ENCODE results near the gene IFI27L2.

Gene IFI27L2

DNA sequence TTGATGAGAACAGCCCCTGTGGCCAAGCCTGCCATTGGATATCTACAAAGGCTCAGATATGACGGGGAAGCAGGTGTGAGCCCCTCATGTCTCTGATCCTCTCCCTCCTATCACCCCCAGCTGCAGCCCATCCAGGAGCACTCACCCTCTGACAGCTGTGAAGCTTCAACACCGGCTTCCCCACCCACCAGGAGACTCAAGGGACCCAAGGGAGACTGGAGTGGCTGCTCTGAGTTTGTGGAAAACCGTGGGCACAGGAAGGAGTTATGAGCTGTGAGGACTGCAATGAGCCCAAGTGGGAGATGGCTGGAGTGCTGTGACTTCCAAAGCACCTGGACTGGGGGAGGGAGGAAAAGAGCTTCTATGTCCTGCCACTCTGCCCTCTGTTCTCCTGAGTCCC, 7.9 kb downstream of the IFI27L2 start:
- DNase-seq: no peak

DNA sequence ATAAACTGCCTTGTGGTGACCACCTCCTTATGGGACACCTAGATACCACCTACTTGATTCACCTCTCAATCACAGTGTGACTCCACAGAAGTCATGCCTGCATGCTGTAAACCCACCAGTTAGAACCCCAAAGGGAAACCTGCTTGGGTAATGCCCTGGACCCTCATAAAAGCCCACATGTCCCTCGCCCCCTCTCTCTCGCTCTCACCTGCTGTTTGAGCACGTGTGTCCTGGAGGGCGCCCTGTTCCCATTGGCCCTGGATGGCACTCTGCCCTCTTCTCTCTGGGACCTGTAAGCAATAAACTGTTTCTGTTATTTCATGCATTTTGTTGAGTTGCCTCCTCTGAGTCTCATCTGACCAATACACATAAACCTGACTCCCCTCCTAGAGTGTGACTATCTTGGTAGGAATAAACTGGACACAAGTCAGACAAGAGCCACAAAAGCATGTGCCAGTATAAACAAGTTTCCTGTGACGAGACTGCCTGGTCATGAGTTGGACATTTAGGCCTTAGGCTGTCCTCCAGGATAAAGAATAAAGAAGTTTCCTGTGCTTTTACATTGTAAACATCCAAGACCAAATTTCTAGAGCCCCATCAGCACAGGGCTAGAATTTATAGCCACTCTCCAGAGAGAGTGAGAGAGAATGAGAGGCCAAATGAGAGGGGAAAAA, 8.6 kb downstream of the IFI27L2 start:
- no peak for DNase-seq

DNA sequence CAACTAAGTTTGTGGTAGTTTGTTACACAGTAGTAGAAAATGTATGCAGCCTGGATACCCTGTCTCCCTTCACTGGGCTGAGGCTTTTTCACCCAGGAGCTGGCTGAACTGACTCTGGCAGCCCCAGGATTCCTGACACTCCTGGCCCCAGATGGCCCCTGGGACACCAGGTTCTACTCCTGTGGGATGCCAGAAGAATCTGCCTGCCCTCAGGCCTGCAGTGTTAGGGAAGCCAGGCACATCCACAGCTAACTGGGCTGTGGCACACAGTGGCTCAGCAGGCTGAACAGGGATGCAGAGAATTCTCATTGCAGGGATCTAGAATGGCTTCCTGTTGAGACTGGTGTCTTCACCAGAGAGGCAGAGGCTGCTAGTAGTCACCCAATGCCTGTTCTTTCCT, 10.3 kb downstream of the IFI27L2 start:
- DNase-seq: no peak

DNA sequence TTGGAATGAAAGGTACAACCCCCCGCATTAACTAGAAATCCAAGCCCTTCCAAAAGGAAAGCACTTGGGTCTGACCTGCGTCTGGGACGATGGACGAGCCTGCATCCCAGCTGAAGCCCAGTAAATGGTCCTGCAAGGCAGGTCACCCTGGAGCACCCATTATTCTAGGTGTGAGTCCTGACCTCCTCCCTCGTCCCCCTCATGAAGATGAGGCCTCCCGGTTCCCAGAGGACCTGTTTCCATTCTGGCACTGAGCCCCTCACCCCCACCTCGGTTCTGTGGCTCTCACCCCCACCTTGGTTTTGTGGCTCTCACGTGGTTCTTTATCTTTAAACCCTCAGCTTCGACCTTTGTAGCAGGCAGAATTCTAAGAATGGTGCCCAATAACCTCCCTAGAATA, 11.5 kb downstream of the IFI27L2 start:
- no peak for DNase-seq

DNA sequence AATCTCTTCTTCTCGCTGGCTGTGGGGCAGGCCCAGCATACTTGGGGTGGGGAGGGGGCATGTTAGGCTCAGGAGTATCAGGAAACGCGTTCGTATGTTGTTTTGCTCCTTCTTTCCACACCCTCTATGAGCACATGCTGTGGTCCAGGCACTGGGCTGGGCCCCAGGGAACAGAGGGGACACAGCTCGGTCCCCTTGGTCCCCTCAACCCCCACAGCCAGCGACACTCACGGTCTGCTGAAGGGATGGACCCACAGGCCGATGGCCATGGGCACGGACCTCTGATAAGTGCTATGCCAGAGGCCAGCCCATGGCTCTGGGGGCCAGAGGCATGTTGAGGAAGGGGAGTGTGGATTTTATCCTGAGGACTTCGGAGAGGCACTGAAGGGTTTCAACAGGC, 12.7 kb downstream of the IFI27L2 start:
- no peak for DNase-seq

DNA sequence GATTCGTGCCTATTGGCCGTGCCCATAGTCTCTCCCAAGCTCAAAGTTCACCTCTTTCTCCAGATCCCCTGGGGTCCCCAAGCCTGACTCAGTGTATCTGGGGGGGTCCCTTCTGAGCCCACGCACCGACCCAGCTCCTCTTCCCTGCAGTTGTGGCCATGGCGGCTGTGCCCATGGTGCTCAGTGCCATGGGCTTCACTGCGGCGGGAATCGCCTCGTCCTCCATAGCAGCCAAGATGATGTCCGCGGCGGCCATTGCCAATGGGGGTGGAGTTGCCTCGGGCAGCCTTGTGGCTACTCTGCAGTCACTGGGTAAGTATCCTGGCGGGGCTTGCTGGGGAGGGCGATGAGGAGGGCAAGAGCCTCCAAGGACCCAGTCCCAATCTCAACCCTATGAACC, 13.8 kb downstream of the IFI27L2 start:
- no peak for DNase-seq

DNA sequence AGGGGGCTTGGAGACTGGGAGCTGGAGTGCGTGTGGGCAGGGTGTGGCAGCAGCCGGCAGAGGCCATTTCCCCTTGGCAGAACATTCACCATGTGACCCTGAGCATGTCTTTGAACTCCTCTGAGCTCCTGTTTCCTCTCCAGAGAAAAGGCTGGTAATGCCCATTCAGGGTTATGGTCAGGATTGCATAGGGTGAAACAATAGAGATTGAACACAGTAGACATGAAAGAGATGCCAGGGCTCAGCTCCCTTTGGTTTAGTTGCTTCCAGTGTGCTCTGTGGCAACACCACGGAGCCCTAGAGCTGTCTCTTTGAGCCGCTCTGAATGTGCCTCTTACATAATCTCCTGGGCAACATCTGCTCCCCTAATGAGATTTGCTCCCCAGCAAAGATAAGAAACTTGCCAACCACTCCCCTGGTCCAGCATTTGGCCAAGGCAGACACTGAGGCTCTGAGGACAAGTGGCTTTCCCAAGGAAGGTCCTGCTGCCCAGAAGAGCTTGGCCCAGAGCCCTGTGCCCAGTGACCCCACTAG, 14.3 kb downstream of the IFI27L2 start:
- no peak for DNase-seq

DNA sequence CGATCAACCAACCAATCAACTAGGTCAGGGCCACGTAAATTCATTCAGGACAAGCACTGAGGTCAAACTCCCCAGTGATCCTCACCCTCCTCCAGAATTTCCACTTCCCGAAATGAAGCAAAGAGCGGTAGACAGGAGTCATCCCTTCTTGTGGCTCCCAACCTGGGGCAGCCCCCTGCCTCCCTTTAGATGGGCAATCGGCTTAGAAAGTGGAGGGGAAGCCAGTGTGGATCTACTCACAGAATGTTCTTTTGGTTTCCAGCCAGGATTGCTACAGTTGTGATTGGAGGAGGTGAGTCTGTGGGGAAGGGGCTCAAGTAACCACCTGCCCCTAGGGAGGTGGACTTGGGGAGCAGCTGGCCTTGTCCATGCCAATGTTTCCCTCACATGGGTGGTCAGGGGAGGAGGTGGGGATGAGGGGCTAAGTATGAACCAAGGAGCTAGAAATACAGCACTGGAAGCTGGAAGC, 14.8 kb downstream of the IFI27L2 start:
- no peak for DNase-seq

DNA sequence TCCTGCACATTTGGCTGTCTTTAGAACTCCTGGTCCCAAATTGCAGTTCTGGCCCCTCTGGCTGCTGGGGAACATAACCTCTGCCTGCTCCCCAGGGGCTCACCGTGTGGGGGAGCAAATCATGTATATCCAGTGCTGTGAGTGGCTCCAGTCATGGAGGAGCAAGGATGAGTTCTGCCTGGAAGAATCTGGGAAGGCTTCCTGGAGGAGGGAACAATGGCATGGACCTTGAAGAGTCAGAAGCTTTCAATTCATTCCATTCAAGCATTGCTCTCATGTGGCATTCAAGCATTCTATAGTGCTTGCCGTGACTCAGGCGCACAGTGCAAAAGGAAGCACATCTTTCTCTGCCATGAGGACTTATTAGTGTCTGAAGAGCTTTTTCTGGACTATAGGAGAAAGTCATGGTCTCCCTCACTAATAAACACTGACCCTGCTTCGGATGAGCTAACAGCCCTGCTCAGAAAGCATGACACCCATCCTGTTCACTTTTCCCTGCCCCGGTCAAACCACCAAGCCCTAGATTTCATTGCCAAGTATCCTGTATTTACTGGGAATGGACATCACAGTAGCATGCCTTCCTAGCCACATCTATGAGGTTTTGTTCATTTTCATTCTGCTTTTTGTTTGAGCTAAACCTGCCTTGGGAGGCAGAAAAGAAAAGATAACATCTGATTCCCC, 15.4 kb downstream of the IFI27L2 start:
- DNase-seq: no peak

DNA sequence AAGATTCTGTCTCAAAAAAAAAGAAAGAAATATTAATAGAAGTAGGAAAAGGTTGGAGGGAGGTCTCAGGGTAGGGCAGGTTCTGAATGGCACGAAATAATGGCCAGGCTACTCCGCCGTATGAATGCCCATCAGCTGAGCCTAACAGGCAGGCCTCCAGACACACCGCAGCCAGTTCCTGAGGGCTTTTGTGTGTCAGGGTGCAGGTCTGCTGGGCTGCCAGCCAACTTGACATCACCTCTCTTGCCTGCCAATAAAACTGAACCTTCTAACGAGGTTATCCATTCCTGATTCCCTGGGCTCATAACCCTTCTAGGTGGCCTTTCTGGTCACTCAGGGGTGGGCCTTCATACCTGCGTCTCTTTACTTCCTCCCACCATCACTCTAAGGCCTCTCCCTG, 15.9 kb downstream of the IFI27L2 start:
- DNase-seq: no peak

DNA sequence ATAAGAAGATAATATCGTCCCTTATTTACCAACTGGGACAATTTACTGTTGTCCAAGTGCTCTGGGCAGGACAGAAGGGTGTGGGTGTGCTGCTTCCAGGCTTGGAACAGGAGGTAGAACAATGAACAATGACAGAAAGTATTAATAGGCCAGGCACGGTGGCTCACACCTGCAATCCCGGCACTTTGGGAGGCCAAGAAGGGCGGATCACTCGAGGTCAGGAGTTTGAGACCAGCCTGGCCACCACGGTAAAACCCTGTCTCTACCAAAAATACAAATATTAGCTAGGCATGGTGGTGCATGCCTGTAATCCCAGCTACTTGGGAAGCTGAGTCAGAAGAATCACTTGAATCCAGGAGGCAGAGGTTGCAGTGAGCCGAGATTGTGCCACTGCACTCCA, 16.3 kb downstream of the IFI27L2 start:
- DNase-seq: no peak

DNA sequence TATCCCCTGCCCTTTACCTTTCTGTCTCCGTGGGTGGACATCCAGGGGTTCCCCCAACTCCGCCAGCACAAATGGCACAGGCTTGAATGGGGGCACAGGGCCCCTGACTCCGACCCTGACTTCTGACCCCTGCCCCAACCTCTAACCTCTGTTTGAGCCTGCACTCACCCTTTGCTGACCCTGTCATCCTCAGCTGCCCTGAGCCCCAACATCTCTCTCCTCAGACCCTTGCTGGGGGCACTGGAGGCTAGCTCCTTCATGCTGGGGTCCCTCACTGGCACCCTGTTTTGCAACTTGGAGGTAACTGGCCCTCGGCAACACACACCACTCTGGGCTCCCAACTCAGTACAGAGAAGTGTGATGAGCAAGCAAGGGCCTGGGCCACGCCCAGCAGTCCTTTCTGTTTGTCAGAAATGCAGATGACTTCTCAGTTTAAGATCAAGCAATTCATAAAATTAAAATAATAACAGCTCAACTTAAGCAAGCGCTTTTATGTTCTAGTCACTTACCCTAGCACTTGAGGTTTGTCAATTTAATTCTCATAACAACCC, 16.8 kb downstream of the IFI27L2 start:
- DNase-seq: no peak

DNA sequence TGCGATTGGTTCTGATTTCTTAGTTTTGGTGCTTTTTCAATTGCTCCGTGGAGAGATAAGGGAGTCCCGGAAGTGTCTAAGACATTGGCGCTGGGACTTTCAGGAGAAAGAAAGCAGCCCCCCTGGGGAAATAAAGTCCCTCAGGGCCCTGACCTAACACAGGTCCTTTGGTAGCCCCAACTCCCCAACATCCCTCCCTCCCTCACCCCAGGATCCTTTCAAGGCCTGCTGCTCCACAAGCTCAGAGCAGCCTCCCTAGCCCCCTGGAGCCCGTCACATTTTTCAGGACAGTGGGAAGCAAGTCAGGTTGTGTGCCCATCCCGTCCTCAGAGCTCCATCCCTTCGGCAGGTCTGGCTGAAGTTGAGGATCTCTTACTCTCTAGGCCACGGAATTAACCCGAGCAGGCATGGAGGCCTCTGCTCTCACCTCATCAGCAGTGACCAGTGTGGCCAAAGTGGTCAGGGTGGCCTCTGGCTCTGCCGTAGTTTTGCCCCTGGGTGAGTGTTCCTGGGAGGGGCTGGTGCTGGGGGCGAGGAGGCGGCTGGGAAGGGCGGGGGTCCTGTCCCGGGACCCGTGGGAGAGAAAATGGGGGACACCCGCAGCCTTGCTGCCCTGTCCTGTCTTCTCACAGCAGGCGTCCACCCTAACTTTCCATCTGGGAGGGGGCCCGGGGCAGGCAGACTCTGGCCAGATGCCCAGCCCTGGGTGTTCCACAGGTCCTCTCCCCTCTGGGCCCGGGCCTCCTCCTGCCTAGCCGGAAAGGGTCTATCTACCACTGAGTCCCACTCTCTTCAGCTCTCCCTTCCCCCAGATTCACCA, 17.9 kb downstream of the IFI27L2 start:
- DNase-seq: no peak

DNA sequence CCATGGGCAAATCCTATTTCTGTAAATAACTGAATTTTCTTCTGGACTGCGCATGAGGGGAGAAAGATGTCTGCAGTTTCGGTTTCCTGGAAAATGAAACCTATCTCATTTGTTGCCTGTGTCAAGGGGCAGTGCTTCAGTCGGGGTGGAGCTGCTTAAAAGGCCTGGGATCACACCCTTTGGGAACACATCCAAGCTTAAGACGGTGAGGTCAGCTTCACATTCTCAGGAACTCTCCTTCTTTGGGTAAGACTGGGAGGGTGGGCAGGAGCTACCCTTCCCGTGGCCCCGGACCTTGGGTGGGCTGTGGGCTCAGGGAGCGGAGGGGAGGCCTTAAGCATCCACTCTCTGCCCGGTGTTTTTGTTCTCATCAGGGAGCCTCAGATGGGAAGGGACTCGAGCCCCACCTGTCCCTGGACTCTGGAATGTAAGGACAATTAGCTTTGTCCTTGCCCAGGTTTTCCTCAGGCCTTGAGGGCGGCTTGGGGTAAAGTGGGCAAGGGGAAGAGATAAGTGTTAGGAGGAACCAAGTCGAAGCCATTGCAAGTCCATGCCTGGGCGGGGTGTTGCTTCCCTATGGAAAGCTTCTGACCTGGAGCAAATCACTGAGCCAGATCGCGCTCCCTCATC, 18.7 kb downstream of the IFI27L2 start, which contains the start of gene IFI27:
TSS of gene IFI27 (plus strand) at position 185 of the 630 bp plus-strand sequence.
- no peak for DNase-seq

DNA sequence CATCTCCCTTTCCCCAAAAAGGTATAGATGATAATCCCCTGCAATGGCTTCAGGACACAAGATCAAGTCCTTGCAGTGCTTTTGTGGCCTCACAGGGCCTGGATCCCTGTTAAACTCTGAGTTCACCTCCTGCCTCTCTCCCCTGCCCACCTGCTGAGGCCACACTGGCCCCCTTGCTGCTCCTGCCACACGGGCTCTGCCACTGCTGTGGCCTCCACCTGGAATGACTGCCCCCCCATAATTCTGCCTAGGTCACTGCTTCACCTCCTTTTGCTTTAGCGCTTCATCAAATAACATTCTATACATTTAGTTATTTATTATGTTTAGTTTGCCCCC, 19.5 kb downstream of the IFI27L2 start:
- no peak for DNase-seq

DNA sequence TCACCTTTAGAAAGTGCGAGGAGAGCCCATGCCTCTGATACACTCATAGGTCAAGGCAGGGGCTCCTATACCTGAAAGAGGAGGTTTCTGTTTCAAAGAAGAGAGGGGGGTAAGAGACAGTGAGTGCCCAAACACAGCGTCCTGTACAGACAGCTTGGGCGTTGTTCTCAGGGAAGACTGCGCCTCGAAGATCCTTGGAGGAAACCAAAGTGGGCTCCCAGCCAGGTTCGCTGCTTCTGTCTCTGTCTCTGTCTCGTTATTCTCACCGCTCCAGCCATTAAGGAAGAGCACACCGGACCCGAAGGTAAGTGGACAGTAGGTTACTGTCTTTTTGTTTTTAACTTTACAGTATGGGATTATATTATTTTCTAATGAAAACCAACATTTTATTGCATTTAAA, 24.7 kb downstream of the IFI27L2 start:
- no peak for DNase-seq

DNA sequence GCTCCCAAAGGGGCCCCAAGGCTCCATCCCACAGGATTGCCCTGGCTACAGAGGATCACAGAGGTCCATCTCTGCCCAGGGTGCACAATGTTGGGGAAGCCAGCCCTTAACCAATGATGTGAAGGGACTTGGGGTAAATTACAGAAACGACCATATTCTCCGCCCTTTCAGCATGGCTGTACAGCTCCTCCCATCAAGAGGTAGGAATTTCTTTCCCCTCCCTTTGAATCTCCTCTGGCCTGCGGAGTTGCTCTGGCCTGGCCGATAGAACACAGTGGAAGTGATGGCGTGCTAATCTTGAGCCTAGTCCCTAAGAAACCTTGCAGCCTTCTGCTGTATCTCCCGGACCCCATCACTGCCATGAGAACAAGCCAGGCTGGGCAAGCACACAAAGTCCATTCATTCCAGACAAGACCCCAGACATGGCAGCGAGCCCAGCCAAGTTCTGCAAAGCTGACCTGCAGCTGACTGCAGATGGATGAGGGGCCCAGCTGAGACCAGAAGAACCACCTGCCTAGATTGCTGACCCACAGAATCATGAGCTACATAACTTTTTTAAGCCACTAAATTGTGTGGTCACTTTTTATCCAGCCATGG, 25.8 kb downstream of the IFI27L2 start:
- DNase-seq: no peak

DNA sequence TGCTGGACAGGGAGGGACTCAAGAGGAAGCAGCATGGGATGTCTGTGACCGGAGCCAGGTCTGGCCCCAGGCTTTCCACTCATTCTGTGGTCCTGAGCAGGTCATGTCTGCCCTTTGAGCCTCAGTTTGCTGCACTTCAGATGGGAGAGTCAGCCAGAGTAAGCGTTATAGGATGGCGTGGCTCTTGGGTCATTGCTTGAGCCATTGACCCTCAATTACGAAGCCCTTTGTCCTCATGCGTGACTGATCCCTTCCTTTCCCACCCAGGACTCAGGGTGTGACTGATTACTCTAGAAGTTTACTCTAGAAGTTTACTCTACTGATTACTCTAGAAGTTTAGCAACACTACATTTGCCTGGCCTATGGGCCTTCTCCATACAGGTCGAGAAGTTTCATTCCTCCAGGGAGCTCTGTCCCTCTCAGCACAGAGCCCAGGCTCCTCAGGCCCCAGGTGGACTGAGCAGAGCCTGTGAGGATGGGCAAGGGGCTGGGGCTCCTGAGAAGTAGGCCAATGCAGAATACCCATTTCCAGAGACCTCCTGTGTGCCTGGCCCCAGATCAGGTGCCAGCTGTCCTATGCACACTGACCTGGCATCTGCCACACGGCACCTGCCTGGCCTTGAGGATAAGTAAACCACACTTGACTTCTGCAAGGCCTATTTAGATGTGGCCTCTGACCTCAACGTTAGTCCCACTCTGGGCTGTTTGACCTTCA, 26.5 kb downstream of the IFI27L2 start:
- no peak for DNase-seq

DNA sequence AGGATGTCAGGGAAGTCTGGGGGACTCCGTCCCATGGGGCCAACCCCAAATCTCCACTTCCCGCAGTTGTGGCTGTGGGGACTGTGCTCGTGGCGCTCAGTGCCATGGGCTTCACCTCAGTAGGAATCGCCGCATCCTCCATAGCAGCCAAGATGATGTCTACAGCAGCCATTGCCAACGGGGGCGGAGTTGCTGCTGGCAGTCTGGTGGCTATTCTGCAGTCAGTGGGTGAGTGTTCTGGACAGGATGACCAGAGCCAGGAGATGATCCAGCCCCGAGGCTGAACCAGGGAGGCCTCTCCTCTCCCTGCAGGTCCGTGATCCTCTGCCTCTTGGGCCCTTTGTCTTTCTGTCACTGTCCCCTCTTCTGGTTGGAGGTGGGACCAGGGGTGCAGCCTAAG, 27.7 kb downstream of the IFI27L2 start:
- DNase-seq: no peak

DNA sequence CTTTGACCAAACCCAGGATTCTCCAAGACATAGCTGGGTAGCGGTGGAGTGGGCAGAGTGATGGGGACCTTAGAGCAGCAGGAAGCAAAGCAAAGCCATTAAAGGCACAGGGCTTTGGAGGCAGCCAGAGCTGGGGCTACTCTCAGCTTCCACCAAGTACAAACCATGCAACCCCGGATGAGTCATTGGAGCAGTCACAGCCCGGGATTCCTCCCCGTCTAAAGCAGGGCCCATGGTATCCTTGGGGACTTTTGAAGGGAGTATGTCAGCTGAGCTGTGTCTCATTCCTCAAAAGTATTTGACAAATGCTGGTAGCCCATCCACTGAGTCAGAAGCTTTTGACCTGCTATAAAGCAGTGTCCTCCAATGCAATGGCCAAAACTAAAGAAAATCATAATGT, 28.6 kb downstream of the IFI27L2 start:
- DNase-seq: no peak

DNA sequence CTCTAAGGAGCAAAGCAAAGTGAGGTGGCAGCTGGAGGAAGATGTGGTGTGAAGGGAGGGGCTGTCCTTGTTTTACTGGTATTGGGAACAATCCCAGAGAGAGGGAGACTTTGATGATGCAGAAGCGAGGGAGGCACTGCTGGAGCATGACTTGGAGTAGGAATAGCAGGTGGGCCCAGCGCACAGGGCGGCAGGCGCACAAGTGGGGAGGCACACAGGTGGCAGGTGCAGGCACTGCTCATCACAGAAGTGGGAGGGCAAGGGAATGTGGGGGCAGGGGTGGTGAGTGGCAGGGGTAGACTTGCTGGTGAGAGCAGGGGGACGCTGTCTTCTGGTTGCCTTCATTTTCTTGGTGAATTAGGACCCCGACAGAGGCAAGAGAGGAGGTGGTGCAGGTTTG, 30.4 kb downstream of the IFI27L2 start:
- DNase-seq: no peak
